ENCODE results near the gene ZNRF1.

GRCh38 chr16:75099075-75099667, 100.3 kb downstream of the ZNRF1 start:
- TF ChIP-seq CTCF (IDR thresholded peaks at IDR 0.05): no peak
- no peak for TF ChIP-seq POLR2A (IDR thresholded peaks at IDR 0.05)
